Measurements from ENCODE around the gene CPVL. TPM values are rescaled to one million over a fixed set of nuclear protein-coding genes. Genes with fewer than 3 reads are reported as not detected.

The CPVL gene
- total and polyA plus RNA-seq, 2 donors (not counting 1 experiment from before 2014, with no cell fraction given) = 2.6 TPM; not detected in 1

DNA sequence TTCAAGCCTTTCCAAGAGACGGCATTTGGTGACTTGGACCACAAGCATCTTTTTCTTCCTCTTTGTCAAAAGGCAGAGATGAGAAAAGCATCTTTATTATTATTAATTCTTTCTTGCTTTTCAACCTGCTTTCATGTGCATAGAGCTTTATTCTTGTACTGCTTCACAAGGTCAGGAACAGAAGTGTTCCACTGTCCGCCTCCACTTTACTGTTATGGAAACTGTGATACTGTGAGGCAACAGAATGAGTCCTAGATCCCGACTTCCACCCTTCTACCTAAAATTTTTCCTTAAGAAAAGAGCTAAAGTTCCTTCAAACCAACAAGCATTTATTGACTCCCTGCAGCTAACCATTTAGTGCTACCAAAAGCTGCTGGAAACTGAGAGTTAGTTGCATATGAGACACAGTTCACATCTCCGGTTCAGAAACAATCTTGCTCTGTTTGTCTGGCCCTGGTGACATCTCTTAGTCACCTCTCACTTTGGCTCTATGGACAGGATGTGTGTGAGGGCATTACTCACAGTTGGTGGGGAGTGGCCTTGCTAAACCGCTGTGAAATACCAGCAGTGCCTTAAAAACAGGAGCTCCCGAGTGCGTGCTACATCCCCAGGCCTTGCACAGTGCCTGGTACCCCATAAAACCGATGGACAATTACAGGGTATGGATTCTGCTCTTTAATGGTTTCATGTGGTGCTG, 111.1 kb downstream of the CPVL start:
- H3K27me3 ChIP-seq (replicated peaks in 1 of 4; ENCODE audit: control extremely low read depth in 1 of 4, control insufficient read depth in 3 of 4, insufficient read depth in 4 of 4, low read length in 3 of 4) = no peaks in the 10 kb centered on the region
- H3K9ac ChIP-seq (ENCODE audit: low read length) = no peak overlapping the region
- no peaks in the 10 kb centered on the region for H3K79me2 ChIP-seq (ENCODE audit: control insufficient read depth, insufficient read depth, low read length)
- intact Hi-C loops (cut with micrococcal nuclease) = no loop called here
- WGBS (ENCODE audit: insufficient coverage) = 77% methylated on average over 5 of the region's 8 CpGs
- no peak overlapping the region for H3K4me2 ChIP-seq (replicated peaks; ENCODE audit: low read depth, low read length, poor library complexity, severe bottlenecking)
- H3K27ac Mint-ChIP-seq = no peak overlapping the region
- peaks cover 11% of the 10 kb centered on the region for H3K27me3 Mint-ChIP-seq
- H3K9me3 Mint-ChIP-seq (ENCODE audit: insufficient read depth) = no peaks in the 10 kb centered on the region
- TF ChIP-seq, protein P1, sequence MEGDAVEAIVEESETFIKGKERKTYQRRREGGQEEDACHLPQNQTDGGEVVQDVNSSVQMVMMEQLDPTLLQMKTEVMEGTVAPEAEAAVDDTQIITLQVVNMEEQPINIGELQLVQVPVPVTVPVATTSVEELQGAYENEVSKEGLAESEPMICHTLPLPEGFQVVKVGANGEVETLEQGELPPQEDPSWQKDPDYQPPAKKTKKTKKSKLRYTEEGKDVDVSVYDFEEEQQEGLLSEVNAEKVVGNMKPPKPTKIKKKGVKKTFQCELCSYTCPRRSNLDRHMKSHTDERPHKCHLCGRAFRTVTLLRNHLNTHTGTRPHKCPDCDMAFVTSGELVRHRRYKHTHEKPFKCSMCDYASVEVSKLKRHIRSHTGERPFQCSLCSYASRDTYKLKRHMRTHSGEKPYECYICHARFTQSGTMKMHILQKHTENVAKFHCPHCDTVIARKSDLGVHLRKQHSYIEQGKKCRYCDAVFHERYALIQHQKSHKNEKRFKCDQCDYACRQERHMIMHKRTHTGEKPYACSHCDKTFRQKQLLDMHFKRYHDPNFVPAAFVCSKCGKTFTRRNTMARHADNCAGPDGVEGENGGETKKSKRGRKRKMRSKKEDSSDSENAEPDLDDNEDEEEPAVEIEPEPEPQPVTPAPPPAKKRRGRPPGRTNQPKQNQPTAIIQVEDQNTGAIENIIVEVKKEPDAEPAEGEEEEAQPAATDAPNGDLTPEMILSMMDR (IDR thresholded peaks at IDR 0.05) = no peak
- TF ChIP-seq EZH2 (IDR thresholded peaks at IDR 0.05; ENCODE audit: borderline replicate concordance, insufficient read depth, low read depth, low read length, poor library complexity, severe bottlenecking) = no peak
- DNase-seq (no peak), ATAC-seq (ENCODE audit: low read depth) (no peak)
- no peaks in the 10 kb centered on the region for H3K36me3 ChIP-seq (replicated peaks in 1 of 2; ENCODE audit: control extremely low read depth in 1 of 2, control insufficient read depth in 1 of 2, extremely low read depth in 1 of 2, insufficient read depth in 2 of 2, low read length in 1 of 2)
- POLR2A ChIA-PET = no interaction called here
- CTCF ChIA-PET = no interaction called here
- no peak overlapping the region for H3K27ac ChIP-seq (ENCODE audit: low read length in 2 of 2)
- no peaks in the 10 kb centered on the region for H3K4me1 Mint-ChIP-seq
- H3K4me3 ChIP-seq (ENCODE audit: control extremely low read depth in 1 of 5, extremely low read depth in 1 of 5, insufficient read depth in 1 of 5, low read depth in 2 of 5, low read length in 4 of 5) = no peak overlapping the region
- H4K20me1 ChIP-seq (ENCODE audit: control insufficient read depth, insufficient read depth, low read length, poor library complexity, severe bottlenecking) = no peaks in the 10 kb centered on the region
- no peaks in the 10 kb centered on the region for H3K9me3 ChIP-seq (ENCODE audit: control extremely low read depth in 1 of 3, control insufficient read depth in 2 of 3, insufficient read depth in 1 of 3, low read length in 2 of 3)
- no peak overlapping the region for H2AFZ ChIP-seq (ENCODE audit: insufficient read depth, low read depth, low read length, poor library complexity, severe bottlenecking)
- no peaks in the 10 kb centered on the region for H3K4me1 ChIP-seq (ENCODE audit: control insufficient read depth in 2 of 2, insufficient read depth in 2 of 2, low read length in 2 of 2)
- no peak overlapping the region for H3K4me3 Mint-ChIP-seq

DNA sequence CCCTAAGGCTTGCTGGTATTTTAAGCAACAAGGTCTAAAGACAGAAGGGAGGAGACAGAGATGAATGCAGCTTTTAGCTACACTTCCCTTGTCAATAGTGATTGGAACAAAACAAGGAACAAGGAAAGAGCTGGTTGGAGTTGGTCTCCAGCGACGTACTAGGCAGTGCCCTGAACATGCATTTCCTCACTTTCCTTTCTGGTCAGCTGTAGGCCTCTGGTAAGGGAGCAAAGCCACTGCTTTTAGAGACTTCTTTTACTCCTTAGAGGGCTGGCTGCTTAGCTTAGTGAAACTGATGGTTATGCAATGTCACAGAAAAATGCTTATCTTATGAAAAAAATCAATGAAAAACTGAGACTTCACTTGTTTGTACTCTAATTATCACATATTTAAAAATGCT, 112.8 kb downstream of the CPVL start:
- DNase-seq (no peak), ATAC-seq (ENCODE audit: low read depth) (no peak)
- H3K4me1 ChIP-seq (ENCODE audit: control insufficient read depth in 2 of 2, insufficient read depth in 2 of 2, low read length in 2 of 2) = no peaks in the 10 kb centered on the region
- CTCF ChIA-PET = no interaction called here
- intact Hi-C loops (cut with micrococcal nuclease) = no loop called here
- no peak overlapping the region for H2AFZ ChIP-seq (ENCODE audit: insufficient read depth, low read depth, low read length, poor library complexity, severe bottlenecking)
- H3K4me2 ChIP-seq (replicated peaks; ENCODE audit: low read depth, low read length, poor library complexity, severe bottlenecking) = no peak overlapping the region
- Mint-ChIP-seq H3K27me3 (peaks cover 11% of the 10 kb centered on the region), H3K9me3 (ENCODE audit: insufficient read depth) (peaks cover 3% of the 10 kb centered on the region), H3K27ac (no peak overlapping the region), H3K4me1 (no peaks in the 10 kb centered on the region), H3K4me3 (no peak overlapping the region)
- H3K9me3 ChIP-seq (ENCODE audit: control extremely low read depth in 1 of 3, control insufficient read depth in 2 of 3, insufficient read depth in 1 of 3, low read length in 2 of 3) = no peaks in the 10 kb centered on the region
- no peak overlapping the region for H3K9ac ChIP-seq (ENCODE audit: low read length)
- H3K27ac ChIP-seq (ENCODE audit: low read length in 2 of 2) = no peak overlapping the region
- no peaks in the 10 kb centered on the region for H4K20me1 ChIP-seq (ENCODE audit: control insufficient read depth, insufficient read depth, low read length, poor library complexity, severe bottlenecking)
- no peaks in the 10 kb centered on the region for H3K36me3 ChIP-seq (replicated peaks in 1 of 2; ENCODE audit: control extremely low read depth in 1 of 2, control insufficient read depth in 1 of 2, extremely low read depth in 1 of 2, insufficient read depth in 2 of 2, low read length in 1 of 2)
- 100% methylated on average over 2 of the region's 2 CpGs for WGBS (ENCODE audit: insufficient coverage)
- H3K4me3 ChIP-seq (ENCODE audit: control extremely low read depth in 1 of 5, extremely low read depth in 1 of 5, insufficient read depth in 1 of 5, low read depth in 2 of 5, low read length in 4 of 5) = no peak overlapping the region
- TF ChIP-seq, protein P1 (IDR thresholded peaks at IDR 0.05) = no peak
- no peak for TF ChIP-seq EZH2 (IDR thresholded peaks at IDR 0.05; ENCODE audit: borderline replicate concordance, insufficient read depth, low read depth, low read length, poor library complexity, severe bottlenecking)
- H3K27me3 ChIP-seq (replicated peaks in 1 of 4; ENCODE audit: control extremely low read depth in 1 of 4, control insufficient read depth in 3 of 4, insufficient read depth in 4 of 4, low read length in 3 of 4) = no peaks in the 10 kb centered on the region
- H3K79me2 ChIP-seq (ENCODE audit: control insufficient read depth, insufficient read depth, low read length) = no peaks in the 10 kb centered on the region
- POLR2A ChIA-PET = no interaction called here

Data from B cell (primary cell).